ENCODE measurements around the gene CD164L2.

The CD164L2 gene

DNA sequence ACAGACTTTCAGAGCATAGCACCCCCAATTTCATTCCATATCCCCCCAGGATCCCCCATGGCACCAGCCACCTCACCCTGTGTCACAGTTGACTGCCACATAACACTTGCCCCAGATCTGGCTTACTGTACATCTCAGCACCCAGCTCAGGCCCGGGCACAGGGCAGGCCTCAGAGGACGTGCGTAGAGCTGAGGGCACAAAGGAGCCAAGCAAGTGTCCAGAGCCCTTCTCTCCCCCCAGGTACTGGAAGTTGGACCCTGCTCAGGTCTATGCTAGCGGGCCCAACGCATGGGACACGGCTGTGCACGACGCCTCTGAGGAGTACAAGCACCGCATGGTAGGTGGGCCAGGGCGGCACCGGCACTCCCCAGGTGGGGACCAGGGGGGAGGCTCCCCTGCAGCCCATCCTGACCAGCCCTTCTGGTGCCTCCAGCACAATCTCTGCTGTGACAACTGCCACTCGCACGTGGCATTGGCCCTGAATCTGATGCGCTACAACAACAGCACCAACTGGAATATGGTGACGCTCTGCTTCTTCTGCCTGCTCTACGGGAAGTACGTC lies 49.3 kb downstream of the CD164L2 start:
- TF ChIP-seq KLF16 (tag by site-specific recombination; IDR thresholded peaks at IDR 0.05) (no peak), GLIS2 (tag by site-specific recombination; IDR thresholded peaks at IDR 0.05) (peak; percentile 51; the same call in 1 of the 2 replicates)
- no peaks in the 10 kb centered on the region for H3K9me3 ChIP-seq (ENCODE audit: control insufficient read depth, insufficient read depth, low read depth, low read length)
- CTCF ChIA-PET, result interaction anchor here (0.9 to 4.0 kb wide), 15 partner anchors 8 to 61 kb away, joined by 3 to 39 read pairs (median 14); partner anchors contain the start of genes MAP3K6, SYTL1 and TMEM222
- no peak overlapping the region for H3K4me3 ChIP-seq (ENCODE audit: low read depth, low read length)
- H3K27ac ChIP-seq (ENCODE audit: extremely low read depth, low read depth, low read length), result no peak overlapping the region
- H3K36me3 ChIP-seq (ENCODE audit: control insufficient read depth in 2 of 2, insufficient read depth in 1 of 2, low read length in 2 of 2), result peaks cover 6 to 78% of the 10 kb centered on the region in 2 experiments; a peak in 1 of 3 replicates
- POLR2A ChIA-PET, result interaction anchor here (1.5 kb wide), 1 partner anchor 15 kb away, joined by 3 read pairs; no protein-coding TSS in a partner anchor
- H3K4me1 ChIP-seq (ENCODE audit: control insufficient read depth, insufficient read depth, low read length), result no peaks in the 10 kb centered on the region

- no peaks in the 10 kb centered on the region for H3K4me1 ChIP-seq (ENCODE audit: control insufficient read depth, insufficient read depth, low read length)
- POLR2A ChIA-PET, result interaction anchor here (1.2 to 1.4 kb wide), 2 partner anchors 8 to 33 kb away, joined by 3 to 8 read pairs; no protein-coding TSS in a partner anchor
- no peaks in the 10 kb centered on the region for H3K9me3 ChIP-seq (ENCODE audit: control insufficient read depth, insufficient read depth, low read depth, low read length)
- CTCF ChIA-PET, result interaction anchor here (0.5 to 4.0 kb wide), 40 partner anchors 8 to 409 kb away, joined by 3 to 39 read pairs (median 4); partner anchors contain the start of genes CD164L2, FCN3, MAP3K6 and SYTL1
- no peak overlapping the region for H3K27ac ChIP-seq (ENCODE audit: extremely low read depth, low read depth, low read length)
- H3K4me3 ChIP-seq (ENCODE audit: low read depth, low read length), result no peak overlapping the region
- H3K36me3 ChIP-seq (ENCODE audit: control insufficient read depth in 2 of 2, insufficient read depth in 1 of 2, low read length in 2 of 2), result peaks cover 6 to 87% of the 10 kb centered on the region in 2 experiments; a peak in 2 of 3 replicates
- no peak for TF ChIP-seq ZNF132 (tag by site-specific recombination; IDR thresholded peaks at IDR 0.05; ENCODE audit: borderline replicate concordance)
- no peak for TF ChIP-seq SALL2 (tag by site-specific recombination; IDR thresholded peaks at IDR 0.05; ENCODE audit: borderline replicate concordance)
- no peak for TF ChIP-seq TRIM28 (IDR thresholded peaks at IDR 0.05; ENCODE audit: borderline replicate concordance, low read length)
- TF ChIP-seq PRDM2 (tag by site-specific recombination; IDR thresholded peaks at IDR 0.05; ENCODE audit: borderline replicate concordance), result no peak
- no peak for TF ChIP-seq ZBTB26 (tag by site-specific recombination; optimal IDR thresholded peaks at IDR 0.05)
- TF ChIP-seq HOXA7 (CRISPR knock-in tag; IDR thresholded peaks at IDR 0.05; ENCODE audit: borderline replicate concordance), result no peak
- no peak for TF ChIP-seq ATF2 (tag by site-specific recombination; IDR thresholded peaks at IDR 0.05; ENCODE audit: low read depth)
- TF ChIP-seq ZBTB44 (tag by site-specific recombination; IDR thresholded peaks at IDR 0.05), result no peak
- peak; percentile 69; the same call in 1 of the 2 replicates for TF ChIP-seq SCRT1 (tag by site-specific recombination; IDR thresholded peaks at IDR 0.05; ENCODE audit: borderline replicate concordance)
- no peak for TF ChIP-seq ZSCAN5A (tag by site-specific recombination; IDR thresholded peaks at IDR 0.05)
- no peak for TF ChIP-seq ZNF621 (tag by site-specific recombination; IDR thresholded peaks at IDR 0.05)
- no peak for TF ChIP-seq ZNF639 (tag by site-specific recombination; IDR thresholded peaks at IDR 0.05)
- TF ChIP-seq, protein P1, sequence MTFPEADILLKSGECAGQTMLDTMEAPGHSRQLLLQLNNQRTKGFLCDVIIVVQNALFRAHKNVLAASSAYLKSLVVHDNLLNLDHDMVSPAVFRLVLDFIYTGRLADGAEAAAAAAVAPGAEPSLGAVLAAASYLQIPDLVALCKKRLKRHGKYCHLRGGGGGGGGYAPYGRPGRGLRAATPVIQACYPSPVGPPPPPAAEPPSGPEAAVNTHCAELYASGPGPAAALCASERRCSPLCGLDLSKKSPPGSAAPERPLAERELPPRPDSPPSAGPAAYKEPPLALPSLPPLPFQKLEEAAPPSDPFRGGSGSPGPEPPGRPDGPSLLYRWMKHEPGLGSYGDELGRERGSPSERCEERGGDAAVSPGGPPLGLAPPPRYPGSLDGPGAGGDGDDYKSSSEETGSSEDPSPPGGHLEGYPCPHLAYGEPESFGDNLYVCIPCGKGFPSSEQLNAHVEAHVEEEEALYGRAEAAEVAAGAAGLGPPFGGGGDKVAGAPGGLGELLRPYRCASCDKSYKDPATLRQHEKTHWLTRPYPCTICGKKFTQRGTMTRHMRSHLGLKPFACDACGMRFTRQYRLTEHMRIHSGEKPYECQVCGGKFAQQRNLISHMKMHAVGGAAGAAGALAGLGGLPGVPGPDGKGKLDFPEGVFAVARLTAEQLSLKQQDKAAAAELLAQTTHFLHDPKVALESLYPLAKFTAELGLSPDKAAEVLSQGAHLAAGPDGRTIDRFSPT (tag by site-specific recombination; IDR thresholded peaks at IDR 0.05), result no peak
These were observed 50.4 kb downstream of the CD164L2 start for GRCh38 chr1:27332536-27333281.

Data from HEK293 (cell line).